Measurements from ENCODE around the gene LRRC26.

The LRRC26 gene

DNA sequence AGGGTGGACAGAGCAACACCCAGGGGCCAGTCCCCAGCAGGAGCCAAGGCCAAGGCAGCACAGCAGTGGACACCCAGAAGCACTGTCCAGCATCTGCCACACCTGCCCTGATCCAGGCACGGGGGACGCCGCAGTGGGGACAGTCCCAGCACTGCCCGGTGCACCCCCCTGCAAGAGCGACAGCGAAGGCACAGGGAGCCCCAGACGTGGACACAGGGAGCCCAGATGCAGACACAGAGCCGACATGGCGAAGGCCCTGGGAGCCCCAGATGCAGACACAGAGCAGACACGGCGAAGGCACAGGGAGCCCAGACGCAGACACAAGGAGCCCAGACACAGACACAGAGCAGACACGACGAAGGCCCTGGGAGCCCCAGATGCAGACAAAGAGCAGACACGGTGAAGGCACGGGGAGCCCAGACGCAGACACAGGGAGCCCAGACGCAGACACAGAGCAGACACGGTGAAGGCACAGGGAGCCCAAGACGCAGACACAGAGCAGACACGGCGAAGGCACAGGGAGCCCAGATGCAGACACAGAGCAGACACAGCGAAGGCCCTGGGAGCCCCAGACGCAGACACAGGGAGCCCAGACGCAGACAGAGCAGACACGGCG is 14.2 kb upstream of the LRRC26 start:
- no peak for DNase-seq (ENCODE audit: low spot score)

DNA sequence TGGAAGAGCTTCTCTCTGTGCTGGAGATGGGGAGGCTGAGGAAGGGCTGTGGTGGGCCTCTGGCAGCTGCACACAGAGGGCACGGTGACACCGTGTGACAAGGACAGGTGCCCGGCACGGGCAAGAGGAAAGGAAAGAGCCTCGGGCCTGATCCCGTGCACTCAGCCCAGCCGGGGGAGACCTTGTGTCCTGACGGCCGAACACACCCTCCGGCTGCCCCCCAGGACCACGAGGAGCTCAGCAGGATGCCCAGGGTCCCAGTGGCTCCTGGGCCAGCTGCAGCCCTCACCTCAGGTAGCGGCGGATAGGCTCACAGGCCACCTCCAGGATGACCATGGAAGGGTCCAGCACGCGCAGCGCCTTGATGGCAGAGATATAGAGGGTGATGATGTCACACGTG is 13.0 kb upstream of the LRRC26 start:
- no peak for DNase-seq (ENCODE audit: low spot score)

DNA sequence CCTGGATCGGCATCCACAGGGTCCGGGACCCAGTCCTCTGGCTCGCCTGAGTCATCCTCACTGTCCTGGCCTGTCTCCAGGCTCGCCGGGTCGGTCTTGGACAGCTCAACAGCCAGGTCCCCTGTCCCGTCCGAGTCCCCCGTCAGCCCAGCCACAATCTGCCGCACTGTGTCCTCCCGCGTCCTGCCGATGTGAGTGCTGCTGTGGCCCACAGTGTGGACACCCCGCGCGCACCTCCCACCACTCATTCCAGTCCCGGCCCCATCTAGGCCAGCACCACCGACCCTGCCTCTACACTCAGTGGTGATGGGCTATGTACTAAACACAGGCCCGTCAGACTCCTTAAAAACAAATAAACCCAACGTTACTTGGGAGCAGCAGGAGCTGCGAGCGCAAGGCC is 11.8 kb upstream of the LRRC26 start:
- no peak for DNase-seq (ENCODE audit: low spot score)

DNA sequence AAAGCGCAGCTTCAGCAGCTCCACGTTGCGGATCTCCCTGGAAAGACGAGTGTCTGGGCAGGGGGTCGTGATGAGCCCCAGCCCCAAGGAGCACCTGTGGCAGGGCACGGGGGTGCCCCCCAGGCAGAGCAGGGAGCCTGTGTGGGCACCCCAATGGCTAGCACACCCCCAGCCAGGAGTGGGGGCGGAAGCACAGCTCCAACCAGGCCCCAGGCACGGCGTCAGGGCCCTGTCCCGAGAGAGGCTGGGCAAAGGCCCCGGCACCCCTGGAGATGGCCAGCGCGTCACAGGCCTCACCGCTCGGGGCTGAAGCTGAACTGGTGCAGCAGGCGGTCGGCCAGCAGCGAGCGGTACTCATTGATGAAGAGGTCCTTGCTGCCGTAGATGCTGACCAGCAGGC is 10.6 kb upstream of the LRRC26 start:
- DNase-seq (ENCODE audit: low spot score): no peak

DNA sequence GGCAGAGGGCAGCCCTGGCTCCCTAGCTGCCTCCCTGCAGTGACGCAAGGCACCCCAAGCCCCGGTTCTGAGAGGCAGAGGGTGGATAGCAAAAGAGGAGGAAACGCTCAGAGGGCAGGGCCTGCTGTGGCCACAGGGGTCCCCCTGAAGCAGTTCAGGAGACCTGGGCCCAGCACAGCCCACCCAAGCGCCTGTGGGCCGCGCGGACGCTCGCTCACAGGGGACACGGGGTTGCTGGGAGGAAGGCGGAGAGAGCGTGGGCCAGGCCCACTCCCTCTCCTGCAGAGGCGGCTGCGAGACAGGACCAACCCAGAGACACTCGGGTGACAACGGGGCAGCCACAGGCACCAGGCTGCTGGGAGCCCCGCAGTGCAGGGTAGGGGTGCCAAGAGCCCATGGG is 9.9 kb upstream of the LRRC26 start:
- DNase-seq (ENCODE audit: low spot score): no peak

DNA sequence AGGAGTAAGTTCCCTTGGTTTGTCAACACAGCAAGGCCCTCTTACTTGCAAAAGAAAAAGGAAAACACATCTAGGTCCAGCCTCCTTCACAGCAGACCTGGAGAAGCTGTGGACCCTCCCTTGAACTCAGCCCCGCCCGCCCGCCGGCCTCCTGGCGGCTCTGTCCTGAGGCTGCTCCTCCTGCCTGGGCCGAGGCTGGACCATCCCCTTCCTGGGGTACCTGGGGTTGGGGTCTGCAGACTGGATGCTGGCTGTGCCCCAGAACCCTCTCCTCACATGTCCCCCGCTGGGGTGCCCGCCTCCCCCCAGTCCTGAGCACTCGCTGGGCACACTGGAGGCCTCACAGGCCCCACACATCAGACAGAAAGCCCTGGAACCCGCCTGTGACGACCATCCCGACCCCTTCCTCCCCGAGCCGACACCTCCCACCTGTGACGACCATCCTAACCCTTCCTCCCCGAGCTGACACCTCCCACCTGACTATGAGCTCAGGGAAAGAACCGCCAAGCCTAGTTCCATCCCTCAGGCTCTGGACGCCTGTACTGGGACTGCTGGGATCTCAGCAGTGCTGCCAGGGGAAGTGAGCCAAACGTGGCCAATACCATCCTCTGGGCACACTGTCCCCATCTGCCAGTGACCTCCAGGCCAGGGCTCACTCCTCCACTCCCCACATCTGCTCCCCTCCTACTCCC is 9.2 kb upstream of the LRRC26 start:
- no peak for DNase-seq (ENCODE audit: low spot score)

DNA sequence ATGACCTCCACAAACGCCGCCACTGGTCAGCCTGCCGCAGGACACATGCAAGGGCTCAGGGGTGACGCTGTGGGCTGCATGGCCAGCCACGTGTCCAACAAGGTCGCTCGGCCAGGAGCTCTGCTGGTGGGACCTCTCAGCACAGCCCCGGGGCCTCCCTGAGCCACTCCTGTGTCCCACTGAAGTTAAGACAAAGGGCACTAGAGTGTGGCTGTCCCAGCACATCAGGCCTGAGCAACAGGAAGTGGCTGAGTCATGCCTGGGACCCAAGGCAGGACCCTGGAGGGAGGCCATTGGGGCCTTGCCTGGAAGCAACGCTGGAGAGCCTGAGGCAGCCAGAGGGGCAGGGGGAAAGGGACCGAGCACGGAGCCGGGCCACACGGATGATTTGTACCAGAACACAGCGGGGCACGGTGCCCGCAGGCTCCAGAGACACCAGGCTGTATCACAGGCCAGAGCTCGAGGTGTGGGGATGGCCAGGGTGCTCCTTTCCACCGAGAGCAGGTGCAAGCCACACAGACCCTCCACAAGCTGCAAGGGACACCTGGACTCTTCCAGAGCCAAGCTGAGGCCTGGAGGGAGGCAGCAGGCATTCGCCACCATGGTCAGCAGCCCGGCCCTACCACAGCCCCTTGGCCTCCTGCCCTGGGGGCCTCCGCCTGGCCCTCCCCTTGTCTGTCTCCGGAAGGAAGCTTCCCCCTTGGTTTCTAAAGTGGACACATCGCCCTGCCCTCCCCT is 8.5 kb upstream of the LRRC26 start:
- DNase-seq (ENCODE audit: low spot score): no peak

DNA sequence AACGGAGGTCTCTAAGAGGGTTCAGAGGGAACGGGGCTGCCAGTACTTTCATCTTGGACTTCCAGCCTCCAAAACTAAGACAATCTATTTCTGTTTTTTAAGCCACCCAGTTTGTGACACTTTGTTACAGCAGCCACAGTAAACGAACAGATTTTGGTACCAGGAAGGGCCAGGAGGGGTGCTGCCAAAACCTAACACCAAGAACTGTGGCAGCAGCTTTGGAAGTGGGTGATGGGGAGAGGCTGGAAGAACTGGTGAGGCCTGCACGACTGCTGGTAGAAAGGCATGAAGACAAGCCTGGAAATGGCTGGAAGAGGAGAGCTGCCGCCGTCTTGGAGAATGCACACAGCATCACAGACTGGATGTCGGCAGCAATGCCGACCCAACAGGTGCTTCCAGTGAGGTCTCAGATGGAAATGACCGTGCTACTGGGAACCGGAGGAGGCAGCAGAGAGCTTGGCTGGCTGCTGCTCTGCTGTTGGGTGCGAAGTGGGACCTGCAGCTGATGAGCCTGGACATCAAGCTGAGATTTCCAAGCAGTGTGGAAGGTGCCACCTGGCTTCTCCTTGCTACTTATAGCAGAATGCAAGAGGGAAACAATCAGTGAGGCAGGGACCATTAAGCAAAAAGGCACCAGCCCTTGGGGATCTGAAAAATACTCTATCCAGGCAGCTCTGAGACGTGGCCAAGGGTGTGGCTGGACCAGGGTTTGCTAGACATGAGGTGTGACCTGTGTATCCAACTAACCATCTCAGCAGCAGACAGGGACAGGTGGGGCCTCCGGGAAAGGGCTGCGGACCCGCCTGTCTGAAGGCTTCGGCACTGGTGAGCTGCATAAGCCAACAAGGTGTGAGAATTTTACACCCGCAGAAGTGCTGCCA is 6.7 kb upstream of the LRRC26 start:
- DNase-seq (ENCODE audit: low spot score): peak; percentile 79

GRCh38 chr9:137175345-137175961 is 5.6 kb upstream of the LRRC26 start:
- peak; percentile 84 for DNase-seq (ENCODE audit: low spot score)

DNA sequence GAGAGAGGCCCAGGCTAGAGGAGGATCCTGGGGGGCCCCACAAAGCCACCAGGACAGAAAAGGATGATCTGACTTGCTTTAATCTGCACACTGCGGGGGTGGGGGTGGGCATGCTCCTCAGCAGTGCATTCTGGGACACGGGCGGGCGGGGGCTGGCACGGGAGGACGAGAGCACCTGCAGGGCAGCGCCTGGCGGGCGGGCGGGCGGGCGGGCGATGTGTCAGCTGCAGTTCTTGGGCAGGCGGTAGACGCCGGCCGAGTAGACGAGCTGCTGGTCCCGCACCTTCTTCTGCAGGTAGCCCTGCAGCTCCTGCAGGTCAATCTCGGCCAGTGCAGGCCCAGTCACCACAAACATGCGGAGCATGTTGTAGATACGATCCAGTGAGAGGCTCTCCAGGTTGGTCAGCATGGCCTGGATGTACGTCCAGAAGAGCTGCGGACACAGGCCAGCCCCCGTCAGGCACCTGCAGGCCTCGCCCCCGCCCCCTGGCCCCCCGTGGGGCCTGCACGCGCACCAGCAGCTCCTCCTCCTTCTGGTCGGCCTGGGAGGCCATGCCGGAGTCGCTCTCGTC is 5.0 kb upstream of the LRRC26 start:
- peak; percentile 75 for DNase-seq (ENCODE audit: low spot score)

GRCh38 chr9:137173796-137174664 is 4.2 kb upstream of the LRRC26 start:
- DNase-seq (ENCODE audit: low spot score): no peak

DNA sequence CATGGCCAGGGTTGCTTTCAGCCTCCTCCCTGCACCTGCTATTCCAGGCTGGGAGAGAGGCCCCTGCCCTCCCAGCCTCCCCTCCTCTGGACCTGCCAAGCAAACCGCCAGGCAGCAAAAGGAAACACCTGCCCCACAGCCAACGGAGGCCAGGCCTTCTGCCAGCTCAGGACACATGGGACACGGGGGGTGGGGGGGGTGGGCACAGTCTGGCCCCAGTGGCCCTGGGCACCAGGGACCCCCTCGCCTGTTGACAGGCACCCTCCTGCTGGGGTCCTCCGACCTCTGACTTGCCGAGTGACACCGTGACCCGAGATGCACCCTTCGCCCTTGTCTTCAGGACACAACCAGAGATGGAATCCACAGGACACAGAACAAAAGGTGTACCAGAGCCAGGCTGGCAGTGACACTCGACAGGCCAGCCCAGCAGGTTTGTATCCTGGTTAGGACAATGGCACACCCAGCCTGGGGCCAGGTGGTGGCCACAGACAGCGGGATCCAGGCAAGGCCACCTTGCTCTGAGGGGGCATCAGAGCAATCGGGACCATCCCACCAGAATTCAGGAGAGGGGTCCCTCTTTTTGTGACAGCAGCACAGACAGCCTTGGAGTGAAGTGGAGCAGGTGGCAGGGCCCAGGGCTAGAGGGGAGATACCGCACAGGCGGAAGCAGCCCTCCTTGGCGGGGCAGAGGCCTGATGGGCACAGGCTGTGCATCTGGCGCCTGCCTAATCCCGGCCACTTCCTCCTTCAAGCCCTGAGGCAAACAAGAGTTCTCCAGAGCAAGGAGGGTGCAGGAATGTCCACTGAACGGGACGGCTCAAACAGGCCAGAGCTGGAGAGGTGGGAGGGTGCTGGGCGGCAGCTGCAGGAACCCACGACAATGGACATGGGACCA is 3.3 kb upstream of the LRRC26 start:
- DNase-seq (ENCODE audit: low spot score): no peak

DNA sequence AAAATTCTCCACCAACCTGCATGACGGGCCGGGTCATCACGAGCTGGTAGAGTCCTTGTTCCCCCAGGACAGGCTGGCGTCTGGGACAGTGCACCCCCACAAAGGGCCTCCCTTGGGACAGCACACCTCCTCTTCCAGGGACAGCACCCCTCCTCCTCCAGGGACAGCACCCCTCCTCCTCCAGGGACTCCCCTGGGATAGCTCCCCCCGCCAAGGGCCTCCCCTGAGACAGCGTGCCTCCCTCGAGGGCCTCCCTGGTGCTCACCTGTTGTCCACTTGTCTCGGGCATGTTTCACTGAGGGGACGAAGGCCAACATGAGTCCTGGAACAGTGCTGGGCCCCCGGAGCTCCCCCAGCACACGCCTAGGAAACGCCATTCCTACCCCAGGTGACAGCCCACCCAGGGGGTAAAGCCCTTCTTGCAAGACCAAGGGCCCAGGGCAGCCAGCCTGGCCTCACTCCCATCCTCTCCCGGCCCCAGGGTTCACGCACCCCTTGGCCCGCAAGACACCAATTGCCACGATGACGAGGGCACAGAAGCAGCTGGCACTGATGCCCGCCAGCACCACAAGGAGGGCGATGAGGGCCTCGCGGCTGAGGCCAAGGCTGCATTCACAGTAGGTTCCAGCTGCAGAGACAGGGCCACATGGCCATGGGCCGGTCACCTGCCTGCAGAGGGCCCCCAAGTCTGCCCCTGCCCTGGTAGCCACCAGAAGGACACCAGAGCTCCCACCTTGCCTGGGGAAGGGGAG is 1.5 kb upstream of the LRRC26 start:
- DNase-seq (ENCODE audit: low spot score): no peak

GRCh38 chr9:137170486-137171148 is 766 bp upstream of the LRRC26 start:
- no peak for DNase-seq (ENCODE audit: low spot score)

- peak; percentile 93 for DNase-seq (ENCODE audit: low spot score)
Observed at GRCh38 chr9:137168904-137169856, 671 bp downstream of the LRRC26 start.

DNA sequence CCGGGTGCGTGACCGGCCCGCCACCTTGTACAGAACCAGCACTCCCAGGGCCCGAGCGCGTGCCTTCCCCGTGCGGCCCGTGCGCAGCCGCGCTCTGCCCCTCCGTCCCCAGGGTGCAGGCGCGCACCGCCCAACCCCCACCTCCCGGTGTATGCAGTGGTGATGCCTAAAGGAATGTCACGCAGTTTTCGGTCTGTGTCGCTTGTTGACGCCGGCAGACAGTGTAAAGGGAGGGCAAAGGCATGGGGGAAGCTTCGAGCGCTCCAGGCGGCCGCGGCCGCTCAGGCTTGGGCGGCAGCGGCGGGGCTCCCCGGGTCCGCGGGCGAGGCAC is 1.3 kb downstream of the LRRC26 start:
- no peak for DNase-seq (ENCODE audit: low spot score)

Data from iPS-NIHi11 (cell line).